ENCODE data around the gene TXNDC9.

DNA sequence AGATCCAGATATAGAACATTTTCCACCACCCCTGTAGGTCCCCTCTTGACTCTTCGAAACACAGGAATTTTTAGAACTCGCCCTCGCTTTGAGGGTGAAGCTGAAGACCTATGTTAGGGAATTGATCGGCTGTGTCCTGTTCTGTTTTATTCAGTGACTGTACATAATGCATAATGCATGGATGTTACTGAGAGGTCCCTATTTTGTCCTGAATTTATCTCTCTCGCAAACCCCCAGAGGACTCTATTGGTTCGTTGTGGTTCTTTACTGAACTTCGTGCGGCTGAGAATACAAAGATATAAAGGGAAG lies 625 bp upstream of the TXNDC9 start:
- TF ChIP-seq, protein P1, sequence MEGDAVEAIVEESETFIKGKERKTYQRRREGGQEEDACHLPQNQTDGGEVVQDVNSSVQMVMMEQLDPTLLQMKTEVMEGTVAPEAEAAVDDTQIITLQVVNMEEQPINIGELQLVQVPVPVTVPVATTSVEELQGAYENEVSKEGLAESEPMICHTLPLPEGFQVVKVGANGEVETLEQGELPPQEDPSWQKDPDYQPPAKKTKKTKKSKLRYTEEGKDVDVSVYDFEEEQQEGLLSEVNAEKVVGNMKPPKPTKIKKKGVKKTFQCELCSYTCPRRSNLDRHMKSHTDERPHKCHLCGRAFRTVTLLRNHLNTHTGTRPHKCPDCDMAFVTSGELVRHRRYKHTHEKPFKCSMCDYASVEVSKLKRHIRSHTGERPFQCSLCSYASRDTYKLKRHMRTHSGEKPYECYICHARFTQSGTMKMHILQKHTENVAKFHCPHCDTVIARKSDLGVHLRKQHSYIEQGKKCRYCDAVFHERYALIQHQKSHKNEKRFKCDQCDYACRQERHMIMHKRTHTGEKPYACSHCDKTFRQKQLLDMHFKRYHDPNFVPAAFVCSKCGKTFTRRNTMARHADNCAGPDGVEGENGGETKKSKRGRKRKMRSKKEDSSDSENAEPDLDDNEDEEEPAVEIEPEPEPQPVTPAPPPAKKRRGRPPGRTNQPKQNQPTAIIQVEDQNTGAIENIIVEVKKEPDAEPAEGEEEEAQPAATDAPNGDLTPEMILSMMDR (conservative IDR thresholded peaks at IDR 0.05) = no peak
- TF ChIP-seq EZH2 (IDR thresholded peaks at IDR 0.05; ENCODE audit: low read depth) = no peak
